Upper lobe of left lung (tissue), 4 donors: ENCODE measurements around the gene GATA3.

ENCODE experiments used
- CTCF ChIP-seq, 6 experiments: fragments of 450-650 bp in 4 of 6; fragments of 200-600 bp in 2 of 6; sonication (generic) in 2 of 6; IDR thresholded peaks; one replicate each; pipeline ENCODE4 v1.5.1; 2016 to 2019; ENCODE audit warnings: antibody characterized with exemption in 6 of 6
- EP300 ChIP-seq, 4 donors: sonication (generic); formaldehyde crosslinking; IDR thresholded peaks; one replicate each; pipeline ENCODE4 v1.5.1; 2017; ENCODE audit warnings: antibody characterized with exemption in 4 of 4, control low read depth in 2 of 4
- POLR2A ChIP-seq, 4 donors: fragments of 450-650 bp; IDR thresholded peaks; one replicate each; pipeline ENCODE4 v1.5.1; 2016 to 2017; ENCODE audit warnings: antibody characterized with exemption in 4 of 4, mild to moderate bottlenecking in 2 of 4
- POLR2AphosphoS5 ChIP-seq, 2 donors: sonication (generic); formaldehyde crosslinking; IDR thresholded peaks; one replicate each; pipeline ENCODE4 v1.5.1; 2017; ENCODE audit warnings: antibody characterized with exemption in 2 of 2

- TF ChIP-seq CTCF (IDR thresholded peaks at IDR 0.05) (no peak), POLR2A (IDR thresholded peaks at IDR 0.05) (no peak), EP300 (IDR thresholded peaks at IDR 0.05) (no peak), POLR2AphosphoS5 (IDR thresholded peaks at IDR 0.05) (no peak)
Observed at GRCh38 chr10:8034466-8035005, 20.0 kb upstream of the GATA3 start.
